Stimulated activated CD8-positive, alpha-beta memory T cell treated with anti-CD3 and anti-CD28 coated beads, Interleukin-7, amount 100 ng/mL, for 4 hours (primary cell): Measurements from ENCODE around the gene ELMO1.

Experiments
- DNase-seq, 2 donors: peaks; one replicate each; pipeline ENCODE4 v3.0.0-alpha.2; 2020; ENCODE audit warnings: low read depth in 2 of 2

Gene ELMO1

GRCh38 chr7:37368540-37368939 is 80.1 kb downstream of the ELMO1 start:
- no peak for DNase-seq

GRCh38 chr7:37367010-37367409 is 81.7 kb downstream of the ELMO1 start:
- DNase-seq = no peak

GRCh38 chr7:37366445-37366844 is 82.2 kb downstream of the ELMO1 start:
- no peak for DNase-seq

GRCh38 chr7:37365405-37365804 is 83.3 kb downstream of the ELMO1 start:
- DNase-seq = no peak

- DNase-seq = no peak
These were observed 83.8 kb downstream of the ELMO1 start for GRCh38 chr7:37364856-37365255.

- DNase-seq = no peak
These were observed 84.8 kb downstream of the ELMO1 start for GRCh38 chr7:37363536-37364491.

GRCh38 chr7:37362802-37363201 is 85.9 kb downstream of the ELMO1 start:
- no peak for DNase-seq

- no peak for DNase-seq
These were observed 88.2 kb downstream of the ELMO1 start for GRCh38 chr7:37360484-37360883.

GRCh38 chr7:37359662-37360444 is 88.8 kb downstream of the ELMO1 start:
- DNase-seq = no peak

GRCh38 chr7:37359180-37359579 is 89.5 kb downstream of the ELMO1 start:
- no peak for DNase-seq

- DNase-seq = no peak
These were observed 91.0 kb downstream of the ELMO1 start for GRCh38 chr7:37357637-37357996.

GRCh38 chr7:37356911-37357636 is 91.6 kb downstream of the ELMO1 start:
- no peak for DNase-seq

GRCh38 chr7:37354656-37355131 is 94.0 kb downstream of the ELMO1 start:
- peak; percentile 18 to 39 for DNase-seq

GRCh38 chr7:37353949-37354655 is 94.6 kb downstream of the ELMO1 start:
- no peak for DNase-seq

GRCh38 chr7:37352974-37353948 is 95.4 kb downstream of the ELMO1 start:
- peak; percentile 44 to 57 for DNase-seq

GRCh38 chr7:37352251-37352880 is 96.3 kb downstream of the ELMO1 start:
- no peak for DNase-seq

GRCh38 chr7:37351716-37352115 is 96.9 kb downstream of the ELMO1 start:
- no peak for DNase-seq

GRCh38 chr7:37349979-37350590 is 98.6 kb downstream of the ELMO1 start:
- no peak for DNase-seq

GRCh38 chr7:37348982-37349381 is 99.7 kb downstream of the ELMO1 start:
- no peak for DNase-seq
